ENCODE data around the gene EFCAB5. TPM values are rescaled to one million over a fixed set of nuclear protein-coding genes. Genes with fewer than 3 reads are reported as not detected.
"Not testable (repeated sequence)": the region's sequence is repeated elsewhere in the genome, so short reads cannot be mapped to it uniquely, and the experiment has no call there.

The EFCAB5 gene
- total RNA-seq, 1 donor from 2014 or later: 0.35 TPM

DNA sequence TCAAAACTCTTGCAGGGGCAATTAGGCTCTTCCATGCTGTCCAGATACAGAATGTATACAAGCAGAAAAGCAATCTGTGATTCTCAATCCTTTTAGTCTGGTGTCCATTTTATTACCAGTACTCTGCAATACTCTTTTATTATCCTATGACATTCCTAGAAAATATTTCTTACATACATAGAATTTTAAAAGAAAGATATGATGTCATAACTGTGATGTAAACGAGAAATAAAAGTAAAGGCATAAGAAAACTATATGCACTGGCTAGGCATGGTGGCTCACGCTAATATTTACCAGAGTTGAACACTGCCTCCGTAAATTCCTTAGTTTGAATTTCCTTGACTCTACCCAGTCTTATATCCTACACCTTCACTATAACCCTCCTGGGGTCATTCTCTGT, 55.0 kb downstream of the EFCAB5 start:
- no peak for DNase-seq
- ATAC-seq: no peak
- intact Hi-C loops (cut with micrococcal nuclease): no loop called here

DNA sequence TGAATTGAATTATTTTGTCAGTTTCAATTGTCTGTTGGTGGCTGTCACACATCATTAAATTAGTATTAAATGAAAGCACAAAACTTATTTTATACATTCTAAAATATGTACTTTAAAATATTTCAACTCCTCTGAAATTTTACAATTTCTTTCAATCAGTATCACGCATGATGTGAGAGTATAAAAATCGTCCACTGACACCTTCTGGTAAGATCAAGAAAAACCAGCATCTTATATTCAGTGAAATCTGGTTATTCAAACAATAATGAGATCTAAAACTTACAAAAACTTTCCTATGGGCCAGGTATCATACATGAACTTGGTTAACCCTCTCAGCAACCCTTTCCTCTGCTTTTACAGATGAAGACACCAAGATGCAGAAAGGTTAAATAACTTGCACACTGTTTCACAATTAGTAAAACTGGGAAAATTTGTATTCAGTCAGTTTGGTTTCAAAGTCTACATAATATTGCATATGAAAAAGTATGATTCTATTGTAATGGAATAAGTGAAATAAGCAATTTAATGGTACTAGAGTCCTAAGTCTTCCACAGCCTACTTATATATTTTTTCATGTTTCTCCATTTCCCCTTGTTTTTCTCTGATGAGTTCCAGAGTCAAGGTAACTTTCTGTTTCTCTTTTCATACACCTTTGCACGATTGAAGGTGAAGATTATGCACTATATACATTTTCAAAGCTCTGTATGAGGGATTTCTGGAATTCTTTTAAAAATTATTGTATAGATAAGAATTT, 58.7 kb downstream of the EFCAB5 start:
- DNase-seq (no peak), ATAC-seq (no peak)
- intact Hi-C loops (cut with micrococcal nuclease): no loop called here

DNA sequence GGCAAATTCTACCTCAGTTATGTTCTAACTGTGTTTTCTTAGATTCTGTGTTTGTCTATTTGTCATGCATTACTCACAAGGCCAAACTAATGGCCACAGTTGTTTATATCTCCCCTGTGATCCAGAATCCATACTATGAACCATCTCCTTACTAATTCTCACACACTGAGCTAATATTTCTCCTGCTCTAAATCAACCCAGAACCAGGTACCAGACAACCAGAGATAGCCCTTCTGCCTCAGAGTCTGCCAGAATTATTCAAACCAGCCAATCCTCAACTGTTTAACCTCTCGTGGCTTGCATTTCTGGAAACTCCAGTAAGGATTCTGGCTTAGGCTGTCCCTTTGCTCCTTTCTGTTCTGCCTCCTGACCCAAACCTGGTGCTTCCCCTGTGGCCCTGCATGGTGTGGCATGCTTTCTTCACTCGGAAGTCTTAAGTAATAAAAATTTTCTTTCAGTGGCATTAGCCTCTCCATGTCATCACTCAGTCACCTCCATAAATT, 59.4 kb downstream of the EFCAB5 start:
- no peak for ATAC-seq
- intact Hi-C loops (cut with micrococcal nuclease): no loop called here
- DNase-seq: no peak

DNA sequence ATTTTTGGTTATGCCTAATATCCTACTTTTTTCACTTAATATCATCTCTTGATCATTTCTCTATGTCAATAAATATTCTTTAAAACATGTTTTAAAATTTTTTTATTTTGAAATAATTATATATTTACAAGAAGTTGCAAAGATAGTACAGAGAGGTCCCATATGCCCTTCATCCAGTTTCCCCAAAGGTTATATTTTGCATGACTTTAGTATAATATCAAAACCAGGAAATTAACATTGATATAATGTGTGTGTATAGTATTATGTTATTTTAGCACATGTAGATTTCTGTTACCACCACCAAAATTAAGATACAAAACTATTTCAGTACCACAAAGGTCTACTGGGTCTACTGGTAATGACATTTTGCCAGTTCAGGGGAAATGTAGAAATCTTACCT, 60.7 kb downstream of the EFCAB5 start:
- no peak for DNase-seq
- intact Hi-C loops (cut with micrococcal nuclease): no loop called here
- ATAC-seq: no peak

DNA sequence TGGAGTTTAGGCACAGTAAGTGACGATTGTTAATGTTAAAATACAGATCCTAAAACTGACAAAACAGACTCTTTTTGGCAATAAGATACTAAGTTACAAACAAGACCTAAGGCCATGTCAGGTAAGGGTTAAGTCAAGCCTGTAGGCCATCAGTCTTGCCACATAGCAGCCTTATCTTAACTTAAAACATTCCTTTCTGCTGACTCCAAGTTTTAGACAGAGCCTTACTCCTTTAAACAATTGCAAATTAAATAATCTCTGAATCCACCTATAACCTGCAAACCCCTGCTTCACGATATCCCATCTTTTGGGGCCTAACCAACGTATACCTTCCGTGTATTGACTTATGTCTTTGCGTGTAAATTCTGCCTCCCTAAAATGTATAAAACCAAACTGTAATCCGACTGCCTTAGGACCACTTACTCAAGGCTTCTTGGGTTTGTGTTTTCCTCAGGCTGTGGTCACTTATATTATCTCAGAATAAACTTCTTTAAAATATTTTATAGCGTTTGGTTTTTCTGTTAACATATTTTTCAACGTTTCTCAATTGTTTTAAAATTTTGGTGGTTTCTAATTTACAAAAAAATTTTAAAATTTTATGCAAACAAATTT, 64.4 kb downstream of the EFCAB5 start:
- no peak for ATAC-seq
- intact Hi-C loops (cut with micrococcal nuclease): no loop called here
- DNase-seq: no peak

DNA sequence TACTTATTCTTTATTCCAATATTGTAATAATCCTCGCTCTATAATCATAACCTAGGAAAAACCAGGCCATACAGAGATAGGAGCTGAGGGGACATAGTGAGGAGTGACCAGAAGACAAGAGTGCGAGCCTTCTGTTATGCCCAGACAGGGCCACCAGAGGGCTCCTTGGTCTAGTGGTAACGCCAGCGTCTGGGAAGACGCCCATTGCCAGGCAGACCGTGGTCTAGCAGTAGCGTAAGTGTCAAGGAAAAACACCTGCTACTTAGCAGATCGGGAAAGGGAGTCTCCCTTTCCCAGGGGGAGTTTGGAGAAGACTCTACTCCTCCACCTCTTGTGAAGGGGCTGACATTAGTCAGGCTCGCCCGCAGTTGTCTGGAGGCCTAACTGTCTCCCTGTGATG, 70.5 kb downstream of the EFCAB5 start:
- intact Hi-C loops (cut with micrococcal nuclease); DNase-seq; ATAC-seq: not testable (repeated sequence)

DNA sequence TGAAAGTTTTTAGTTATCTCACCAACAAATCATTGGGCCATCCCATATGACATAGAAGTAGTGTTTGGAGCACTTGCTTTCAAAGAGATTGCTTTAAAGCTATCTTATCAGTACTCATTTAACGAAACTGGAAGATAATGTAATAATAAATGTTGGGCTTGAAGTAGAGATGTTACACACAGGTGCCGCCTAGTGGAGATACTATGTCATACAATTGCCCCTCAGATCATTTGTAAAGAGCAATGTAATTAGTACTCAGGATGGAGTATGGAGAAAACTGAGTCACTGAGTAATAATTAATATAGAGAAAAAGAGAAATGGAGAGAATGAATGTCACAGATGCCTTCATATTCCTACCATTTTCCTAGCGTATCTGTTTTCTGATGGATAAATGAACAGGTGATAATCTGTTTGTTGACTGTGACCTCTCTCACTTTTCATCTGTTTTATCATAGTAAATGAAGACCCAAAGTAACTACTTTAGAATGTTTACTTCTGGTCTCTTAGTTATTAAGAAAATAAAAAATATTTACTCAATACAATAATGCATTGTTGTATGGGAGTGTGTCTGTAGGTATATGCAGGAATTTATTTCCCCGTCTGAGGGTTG, 80.4 kb downstream of the EFCAB5 start:
- ATAC-seq (no peak), DNase-seq (no peak)
- intact Hi-C loops (cut with micrococcal nuclease): no loop called here

DNA sequence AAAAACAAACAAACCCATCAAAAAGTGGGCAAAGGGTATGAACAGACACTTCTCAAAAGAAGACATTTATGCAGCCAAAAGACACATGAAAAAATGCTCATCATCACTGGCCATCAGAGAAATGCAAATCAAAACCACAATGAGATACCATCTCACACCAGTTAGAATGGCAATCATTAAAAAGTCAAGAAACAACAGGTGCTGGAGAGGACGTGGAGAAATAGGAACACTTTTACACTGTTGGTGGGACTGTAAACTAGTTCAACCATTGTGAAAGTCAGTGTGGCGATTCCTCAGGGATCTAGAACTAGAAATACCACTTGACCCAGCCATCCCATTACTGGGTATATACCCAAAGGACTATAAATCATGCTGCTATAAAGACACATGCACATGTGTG, 83.9 kb downstream of the EFCAB5 start:
- ATAC-seq; DNase-seq; intact Hi-C loops (cut with micrococcal nuclease): not testable (repeated sequence)

DNA sequence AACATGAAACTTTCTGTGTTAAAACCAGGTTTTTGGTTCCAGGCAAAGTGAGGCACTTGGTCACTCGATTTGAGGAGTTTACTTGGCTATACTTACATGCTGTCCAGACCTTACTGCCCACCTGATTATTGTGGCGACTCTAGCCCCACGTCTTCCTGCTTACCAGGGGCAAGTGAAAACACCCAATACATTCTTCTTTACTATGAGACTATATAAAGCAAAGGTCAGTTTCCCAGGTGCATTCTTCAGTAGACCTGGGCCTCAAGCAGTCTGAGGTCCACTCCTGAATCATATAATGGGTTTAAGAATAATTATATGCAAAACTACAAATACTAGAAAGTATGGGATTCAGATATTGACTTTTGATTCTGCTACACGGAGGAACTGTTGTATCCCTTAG, 86.2 kb downstream of the EFCAB5 start:
- intact Hi-C loops (cut with micrococcal nuclease): no loop called here
- ATAC-seq (no peak), DNase-seq (no peak)

DNA sequence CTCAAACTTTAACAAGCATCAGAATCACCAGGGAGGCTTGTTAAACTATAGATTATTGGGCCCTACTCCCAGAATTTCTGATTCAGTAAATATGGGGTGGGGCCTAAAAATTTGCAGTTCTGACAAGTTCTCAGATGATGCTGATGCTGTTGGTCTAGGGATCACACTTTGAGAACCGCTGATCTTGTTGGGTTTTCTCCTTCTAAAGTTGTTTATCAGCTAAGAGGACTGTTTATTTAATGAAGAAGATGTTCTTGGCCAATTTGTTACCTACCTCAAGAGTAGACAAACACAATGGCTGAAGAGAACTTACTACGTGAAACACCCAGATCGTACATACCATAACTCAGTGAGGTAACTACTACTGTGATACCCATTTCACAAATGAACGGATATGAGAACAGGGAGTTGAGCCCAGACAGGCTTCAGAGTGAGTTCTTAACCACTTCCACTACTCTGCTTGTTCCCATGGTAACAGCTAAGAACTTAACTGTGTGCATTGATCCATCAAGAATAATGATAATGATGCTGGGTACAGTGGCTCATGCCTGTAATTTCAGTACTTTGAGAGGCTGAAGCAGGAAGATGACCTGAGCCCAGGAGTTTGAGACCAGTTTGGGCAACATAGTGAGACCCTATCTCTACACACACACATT, 89.9 kb downstream of the EFCAB5 start:
- ATAC-seq: no peak
- DNase-seq: no peak
- intact Hi-C loops (cut with micrococcal nuclease): loop anchor here (2.0 kb wide), 1 partner anchor 59 kb away; no protein-coding TSS in a partner anchor

DNA sequence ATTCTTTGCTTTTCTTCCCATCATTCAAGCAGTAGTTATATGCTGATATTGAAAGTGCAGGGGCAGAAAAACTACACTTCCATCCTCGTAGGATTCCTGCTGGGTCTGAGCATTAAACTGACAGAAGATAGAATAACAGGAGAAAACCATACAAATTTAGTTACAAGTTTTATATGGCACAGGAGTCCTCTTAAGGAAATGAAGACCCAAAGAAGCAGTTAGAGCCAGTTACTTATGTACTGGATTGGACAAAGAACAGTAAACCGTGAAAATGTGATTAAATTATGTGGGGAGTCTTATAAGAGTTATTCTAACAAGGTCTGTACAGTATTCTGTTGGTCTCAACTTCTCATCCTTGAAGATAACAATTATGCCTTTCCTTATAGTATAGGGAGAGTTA, 93.9 kb downstream of the EFCAB5 start:
- ATAC-seq (no peak), DNase-seq (no peak)
- intact Hi-C loops (cut with micrococcal nuclease): no loop called here

DNA sequence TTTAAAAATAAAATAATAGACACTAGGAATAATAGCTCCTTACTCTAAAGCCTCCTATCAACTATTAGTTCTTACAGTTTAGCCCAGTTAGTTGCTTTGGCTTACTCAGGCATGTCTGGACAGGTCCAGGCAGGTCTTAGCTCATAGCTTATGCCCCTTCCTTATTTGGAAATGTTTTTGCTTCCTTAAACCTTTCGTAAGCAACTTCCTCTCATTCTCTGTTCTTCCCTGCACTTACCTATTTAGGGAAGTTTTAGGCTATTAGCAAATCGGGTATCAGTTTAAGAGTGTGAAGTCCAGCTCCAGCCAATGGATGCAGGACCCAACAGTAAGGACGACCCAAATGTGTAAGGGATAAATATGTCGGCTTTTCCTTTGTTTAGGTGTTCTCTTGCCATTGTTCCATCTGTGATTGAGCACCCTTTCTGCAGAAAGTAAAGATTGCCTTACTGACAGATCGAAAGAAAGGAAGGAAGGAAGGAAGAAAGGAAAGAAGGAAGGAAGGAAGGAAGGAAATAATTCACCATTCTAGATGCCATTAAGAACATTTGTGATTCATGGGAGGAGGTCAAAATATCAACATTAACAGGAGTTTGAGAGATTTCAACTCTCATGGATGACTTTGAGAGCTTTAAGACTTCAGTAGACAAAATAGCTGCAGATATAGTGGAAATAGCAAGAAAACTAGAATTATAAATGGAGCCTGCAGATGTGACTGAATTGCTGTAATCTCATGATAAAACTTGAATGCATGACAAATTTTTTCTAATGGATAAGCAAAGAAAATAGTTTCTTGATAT, 99.5 kb downstream of the EFCAB5 start:
- ATAC-seq; intact Hi-C loops (cut with micrococcal nuclease); DNase-seq: not testable (repeated sequence)

DNA sequence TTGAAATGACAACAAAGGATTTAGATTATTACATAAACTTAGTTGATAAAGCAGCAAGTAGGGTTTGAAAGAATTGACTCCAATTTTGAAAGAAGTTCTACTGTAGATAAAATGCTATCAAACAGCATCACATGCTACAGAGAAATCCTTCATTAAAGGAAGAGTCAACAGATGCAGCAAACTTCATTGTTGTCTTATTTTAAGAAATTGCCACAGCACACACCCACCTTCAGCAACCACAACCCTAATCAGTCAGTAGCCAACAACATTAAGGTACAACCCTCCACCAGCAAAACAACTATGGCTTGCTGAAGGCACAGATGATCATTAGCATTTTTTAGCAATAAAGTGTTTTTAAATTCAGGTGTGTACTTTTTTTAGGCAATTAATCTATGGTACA, 100.1 kb downstream of the EFCAB5 start:
- DNase-seq (no peak), ATAC-seq (no peak)
- intact Hi-C loops (cut with micrococcal nuclease): no loop called here

DNA sequence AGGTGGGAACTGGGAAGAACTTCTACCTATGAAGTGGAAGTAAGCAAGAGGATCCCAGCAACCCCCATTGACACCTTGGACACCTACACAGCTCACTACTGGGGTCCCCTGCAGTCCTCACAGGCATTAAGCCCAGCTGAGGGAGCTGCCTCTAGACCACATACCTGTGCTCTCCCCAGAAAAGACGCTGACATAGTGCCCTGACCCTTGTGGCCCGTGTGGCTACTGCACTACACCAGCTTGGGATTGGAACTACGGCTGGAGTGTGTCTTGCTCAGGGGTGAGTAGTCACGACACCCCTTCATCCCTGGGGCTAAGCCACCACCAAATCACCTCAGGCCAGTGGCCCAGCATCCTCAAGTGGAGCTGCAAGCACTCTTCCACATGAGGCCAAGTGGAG, 120.9 kb downstream of the EFCAB5 start:
- ATAC-seq: no peak
- intact Hi-C loops (cut with micrococcal nuclease): no loop called here
- no peak for DNase-seq

DNA sequence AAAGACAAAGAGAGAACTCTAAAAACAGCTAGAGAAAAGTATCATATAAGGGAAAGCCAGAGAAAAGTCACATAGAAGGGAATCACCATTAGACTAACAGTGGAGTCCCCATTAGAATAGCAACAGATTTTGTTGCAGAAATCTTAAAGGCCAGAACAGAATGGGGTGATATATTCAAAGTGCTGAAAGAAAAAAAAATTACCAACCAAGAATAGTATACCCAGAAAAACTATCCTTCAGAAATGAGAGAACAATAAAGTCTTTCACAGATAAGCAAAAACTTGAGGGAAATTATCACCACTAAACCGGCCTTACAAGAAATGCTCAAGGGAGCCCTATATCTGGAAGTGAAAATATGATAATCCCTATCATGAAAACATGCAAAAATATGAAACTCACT, 123.3 kb downstream of the EFCAB5 start:
- intact Hi-C loops (cut with micrococcal nuclease): no loop called here
- ATAC-seq (no peak), DNase-seq (no peak)

DNA sequence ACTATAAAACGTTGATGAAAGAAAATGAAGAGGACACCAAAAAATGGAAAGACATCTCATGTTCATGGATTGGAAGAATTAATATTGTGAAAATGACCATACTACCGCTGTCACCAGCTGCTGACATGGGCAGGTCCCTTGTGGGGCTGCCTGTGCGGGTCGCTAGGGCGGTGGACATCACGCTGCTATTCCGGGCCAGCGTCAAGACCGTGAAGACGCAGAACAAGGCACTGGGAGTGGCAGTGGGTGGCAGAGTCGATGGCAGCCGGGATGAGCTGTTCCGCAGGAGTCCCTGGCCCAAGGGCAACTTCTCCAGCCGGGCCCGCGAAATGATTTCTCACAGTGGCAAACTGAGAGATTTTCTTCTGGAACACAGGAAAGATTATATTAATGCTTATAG, 127.0 kb downstream of the EFCAB5 start:
- ATAC-seq: no peak
- intact Hi-C loops (cut with micrococcal nuclease): no loop called here
- no peak for DNase-seq

DNA sequence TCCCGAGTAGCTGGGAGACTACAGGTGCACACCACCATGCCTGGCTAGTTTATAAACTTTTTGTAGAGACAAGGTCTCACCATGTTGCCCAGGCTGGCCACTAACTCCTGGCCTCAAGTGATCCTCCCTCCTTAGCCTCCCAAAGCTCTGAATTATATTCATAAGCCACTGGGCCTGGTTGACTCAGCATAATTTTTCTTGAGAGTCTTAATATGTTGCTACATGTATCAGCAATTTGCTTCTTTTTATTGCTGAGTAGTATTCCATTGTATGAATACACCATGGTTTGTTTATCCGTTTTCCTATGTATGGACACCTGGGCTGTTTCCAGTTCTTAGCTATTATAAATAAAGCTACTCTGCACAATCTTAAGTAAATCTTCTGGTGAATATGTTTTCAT, 132.8 kb downstream of the EFCAB5 start:
- intact Hi-C loops (cut with micrococcal nuclease): no loop called here
- DNase-seq (no peak), ATAC-seq (no peak)

DNA sequence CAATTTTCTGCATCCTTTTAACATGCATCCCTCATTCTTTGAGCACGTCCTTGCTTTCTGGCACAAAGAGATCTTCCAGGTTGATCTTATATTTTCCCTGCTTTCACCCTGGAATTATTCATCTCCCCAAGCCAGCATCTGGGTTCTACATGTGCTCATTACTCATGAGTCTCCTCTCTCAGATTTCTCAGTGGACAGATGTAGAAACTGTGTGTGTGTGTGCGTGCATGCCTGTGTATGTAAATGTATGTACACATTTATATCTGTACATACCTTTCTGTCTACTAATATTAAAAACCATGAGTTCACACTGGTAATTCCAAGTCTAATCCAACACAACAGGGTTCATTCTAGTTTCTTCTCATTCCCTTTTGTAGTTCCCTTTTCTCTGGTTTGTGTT, 133.3 kb downstream of the EFCAB5 start:
- intact Hi-C loops (cut with micrococcal nuclease): no loop called here
- no peak for ATAC-seq
- DNase-seq: no peak

DNA sequence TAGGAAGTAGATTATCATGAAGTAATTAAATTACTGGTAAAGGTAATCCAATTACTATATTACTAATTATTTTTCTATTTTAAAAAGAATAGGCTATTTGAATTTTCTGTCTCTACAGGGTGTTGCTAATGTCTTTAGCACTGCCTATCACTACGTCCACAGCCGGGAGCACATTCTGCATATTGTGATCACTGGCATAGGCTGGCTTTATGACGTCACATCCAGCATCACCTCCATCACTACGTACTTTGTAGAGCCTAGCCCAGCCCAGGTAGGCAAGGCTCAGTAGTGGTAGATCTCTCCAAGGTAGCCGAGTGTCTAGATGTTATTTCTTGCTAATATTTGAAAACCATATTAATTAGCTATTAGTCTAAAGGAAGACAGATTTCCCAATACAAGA, 141.3 kb downstream of the EFCAB5 start:
- intact Hi-C loops (cut with micrococcal nuclease): no loop called here
- ATAC-seq (no peak), DNase-seq (no peak)

All from left ventricle myocardium superior (tissue), 1 donor.